Activated T-cell treated with anti-CD3 and anti-CD28 coated beads, Interleukin-2, amount 50 U/mL, for 4 hours (primary cell): Measurements from ENCODE around the gene XIAP. TPM values are rescaled to one million over a fixed set of nuclear protein-coding genes. Genes with fewer than 3 reads are reported as not detected.
A peak's percentile ranks its signal among the peaks of the same experiment; 100 is the strongest.
"Not testable (repeated sequence)": the region's sequence is repeated elsewhere in the genome, so short reads cannot be mapped to it uniquely, and the experiment has no call there.

ENCODE experiments used
- ATAC-seq, 2 donors: fragments of 200-7000 bp; cut with Tn5 transposase; one replicate each; pipeline ENCODE4 v1.10.0; 2021
- DNase-seq: peaks from one replicate; pipeline ENCODE4 v3.0.0-alpha.2; 2020
- H3K27me3 Mint-ChIP-seq: one replicate; pipeline ENCODE4 v1.8.0; 2021; ENCODE audit warnings: low read depth, mixed read lengths
- H3K36me3 Mint-ChIP-seq: one replicate; pipeline ENCODE4 v1.8.0; 2022; ENCODE audit warnings: mixed read lengths; ENCODE audit not compliant: insufficient read depth
- H3K4me1 Mint-ChIP-seq: one replicate; pipeline ENCODE4 v1.8.0; 2021; ENCODE audit warnings: low read depth, mixed read lengths
- H3K4me3 Mint-ChIP-seq: one replicate; pipeline ENCODE4 v1.8.0; 2021; ENCODE audit warnings: mild to moderate bottlenecking, moderate library complexity, mixed read lengths
- H3K9me3 Mint-ChIP-seq: one replicate; pipeline ENCODE4 v1.8.0; 2021; ENCODE audit warnings: mixed read lengths
- total RNA-seq, 3 donors: library from RNA; stranded (reverse); gene quantifications; one replicate each; pipeline ENCODE4 v1.2.1, GENCODE V29; 2021

The XIAP gene
- total RNA-seq, 3 donors from 2014 or later: 28.8 to 34.9 (median 32.8) TPM

DNA sequence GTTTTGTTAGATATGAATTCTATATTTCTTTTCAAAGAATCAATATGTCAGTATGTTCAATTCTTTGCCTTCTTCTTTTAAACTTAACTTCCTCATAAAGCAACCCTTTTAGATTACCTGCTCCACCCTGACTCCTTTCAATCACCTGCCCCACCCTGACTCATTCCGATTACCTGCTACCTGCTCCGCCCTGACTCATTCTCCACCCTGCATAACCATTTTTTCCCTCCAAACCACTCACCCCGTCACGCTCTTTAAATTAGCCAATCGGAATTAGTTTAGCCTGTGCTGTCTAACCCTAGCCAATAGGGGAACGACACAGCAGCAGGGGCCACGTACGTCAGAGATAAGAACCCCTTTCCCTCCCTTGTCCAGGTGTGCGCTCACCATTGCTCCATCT lies 9.9 kb upstream of the XIAP start:
- not testable (repeated sequence) for H3K4me3 Mint-ChIP-seq, DNase-seq, H3K9me3 Mint-ChIP-seq, H3K4me1 Mint-ChIP-seq, ATAC-seq, H3K27me3 Mint-ChIP-seq, H3K36me3 Mint-ChIP-seq

DNA sequence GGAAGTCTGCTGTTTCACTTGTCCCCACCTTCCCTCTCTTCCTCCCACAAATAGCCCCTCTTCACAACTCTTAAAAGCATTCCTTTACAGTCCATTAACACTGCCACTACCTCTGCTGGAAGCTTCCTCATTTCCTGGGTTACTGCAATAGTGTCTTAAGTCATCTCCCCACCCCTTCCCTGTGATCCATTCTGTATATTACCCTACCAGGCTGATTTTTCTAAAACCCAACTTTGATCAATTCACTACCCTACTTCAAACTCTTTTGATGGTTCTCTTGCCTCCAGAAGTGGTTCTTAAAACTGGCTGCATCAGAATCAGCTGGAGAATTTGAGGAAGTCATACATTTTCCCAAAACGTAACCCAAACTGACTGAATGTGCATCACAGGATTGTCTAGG lies 8.8 kb upstream of the XIAP start:
- Mint-ChIP-seq H3K27me3 (no peaks in the 10 kb centered on the region), H3K36me3 (no peaks in the 10 kb centered on the region), H3K4me1 (peaks cover 8% of the 10 kb centered on the region), H3K4me3 (no peak overlapping the region), H3K9me3 (no peaks in the 10 kb centered on the region)
- no peak for DNase-seq
- ATAC-seq: no peak

GRCh38 chrX:123854329-123854728 lies 5.5 kb upstream of the XIAP start:
- ATAC-seq: peak; percentile 60 to 77

DNA sequence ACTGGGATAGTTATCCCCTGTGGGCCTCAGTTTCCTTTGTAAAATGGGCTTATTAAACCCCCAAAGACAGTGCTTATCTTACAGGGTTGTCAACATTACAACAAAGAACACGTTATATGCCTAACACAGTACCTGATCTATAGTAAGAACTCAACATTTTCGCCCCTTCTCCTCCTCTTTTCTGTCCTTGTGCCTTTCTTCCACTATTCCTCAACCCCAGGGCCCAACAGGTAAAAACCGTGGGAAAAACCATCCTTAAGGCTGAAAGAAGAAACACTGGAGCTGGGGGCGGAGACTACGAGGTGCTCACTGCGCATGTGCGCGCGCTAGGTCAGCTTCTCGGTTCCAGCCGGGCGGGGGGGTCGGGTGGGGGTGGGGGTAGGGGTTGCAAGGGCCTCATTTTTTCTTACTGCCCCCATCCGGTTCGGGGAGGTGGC lies 426 bp upstream of the XIAP start:
- peaks cover 15% of the 10 kb centered on the region for H3K4me1 Mint-ChIP-seq
- DNase-seq: peak; percentile 49
- H3K27me3 Mint-ChIP-seq: no peaks in the 10 kb centered on the region
- peak; percentile 44 for ATAC-seq
- no peaks in the 10 kb centered on the region for H3K36me3 Mint-ChIP-seq
- H3K4me3 Mint-ChIP-seq: peak overlapping the region; percentile 87
- no peaks in the 10 kb centered on the region for H3K9me3 Mint-ChIP-seq

More at GRCh38 chrX:123854329-123854728, 5.5 kb upstream of the XIAP start:
- H3K4me1 Mint-ChIP-seq: peaks cover 12% of the 10 kb centered on the region
- DNase-seq: no peak
- H3K4me3 Mint-ChIP-seq: no peak overlapping the region
- no peaks in the 10 kb centered on the region for H3K27me3 Mint-ChIP-seq
- H3K9me3 Mint-ChIP-seq: no peaks in the 10 kb centered on the region
- no peaks in the 10 kb centered on the region for H3K36me3 Mint-ChIP-seq

- DNase-seq (no peak), ATAC-seq (no peak)
- Mint-ChIP-seq H3K4me1 (peaks cover 15% of the 10 kb centered on the region), H3K4me3 (peak overlapping the region; percentile 87), H3K36me3 (peaks cover 2% of the 10 kb centered on the region), H3K9me3 (no peaks in the 10 kb centered on the region), H3K27me3 (no peaks in the 10 kb centered on the region)
Measured at GRCh38 chrX:123860983-123861382, 1.1 kb downstream of the XIAP start.

GRCh38 chrX:123869488-123869887 lies 9.6 kb downstream of the XIAP start:
- H3K36me3 Mint-ChIP-seq: peaks cover 2% of the 10 kb centered on the region

DNA sequence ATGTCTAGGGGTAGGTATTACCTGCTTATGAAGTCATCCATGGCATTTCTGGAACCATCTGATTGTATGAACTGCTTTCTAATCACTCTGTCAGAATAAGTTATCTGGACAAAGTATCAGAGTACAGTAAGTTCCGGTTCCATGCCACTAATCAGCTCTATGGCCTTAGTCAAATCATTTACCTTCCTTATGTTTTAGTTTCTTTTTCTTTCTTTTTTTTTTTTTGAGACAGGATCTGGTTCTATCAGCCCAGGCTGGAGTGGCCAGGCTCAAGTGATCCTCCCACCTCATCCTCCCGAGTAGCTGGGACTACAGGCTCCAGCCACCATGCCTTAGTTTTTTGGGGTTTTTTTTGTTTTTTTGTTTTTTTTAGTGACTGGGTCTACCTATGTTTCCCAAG lies 11.5 kb downstream of the XIAP start:
- DNase-seq (no peak), ATAC-seq (no peak)
- Mint-ChIP-seq H3K9me3 (no peaks in the 10 kb centered on the region), H3K27me3 (no peaks in the 10 kb centered on the region), H3K4me1 (peaks cover 16% of the 10 kb centered on the region), H3K4me3 (no peak overlapping the region), H3K36me3 (no peaks in the 10 kb centered on the region)

More at GRCh38 chrX:123869488-123869887, 9.6 kb downstream of the XIAP start:
- H3K4me3 Mint-ChIP-seq: no peak overlapping the region
- no peak for DNase-seq
- no peaks in the 10 kb centered on the region for H3K27me3 Mint-ChIP-seq
- no peaks in the 10 kb centered on the region for H3K9me3 Mint-ChIP-seq
- ATAC-seq: peak; percentile 87 to 94
- H3K4me1 Mint-ChIP-seq: peaks cover 20% of the 10 kb centered on the region

DNA sequence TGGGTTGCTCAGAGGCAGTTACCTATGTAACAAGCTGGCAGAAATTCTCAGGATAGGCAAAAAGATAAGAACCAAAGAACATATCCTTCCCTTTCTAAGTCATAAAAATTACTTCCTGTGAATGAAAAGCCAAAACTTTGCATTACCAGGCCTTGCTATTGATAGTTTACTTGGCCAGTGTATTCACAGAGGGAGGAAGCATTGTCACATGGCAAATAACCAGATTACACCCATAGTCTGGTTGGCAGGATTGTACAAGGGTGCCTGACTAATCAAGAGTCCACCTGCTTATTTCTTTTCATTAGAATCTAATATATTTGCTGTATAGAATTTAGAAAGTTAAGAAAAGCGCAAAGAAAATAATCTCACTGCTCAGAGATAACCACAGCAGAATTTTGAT lies 14.1 kb downstream of the XIAP start:
- peaks cover 28% of the 10 kb centered on the region for H3K4me1 Mint-ChIP-seq
- no peaks in the 10 kb centered on the region for H3K9me3 Mint-ChIP-seq
- H3K36me3 Mint-ChIP-seq: no peaks in the 10 kb centered on the region
- no peak for ATAC-seq
- DNase-seq: no peak
- H3K4me3 Mint-ChIP-seq: no peak overlapping the region
- H3K27me3 Mint-ChIP-seq: no peaks in the 10 kb centered on the region

DNA sequence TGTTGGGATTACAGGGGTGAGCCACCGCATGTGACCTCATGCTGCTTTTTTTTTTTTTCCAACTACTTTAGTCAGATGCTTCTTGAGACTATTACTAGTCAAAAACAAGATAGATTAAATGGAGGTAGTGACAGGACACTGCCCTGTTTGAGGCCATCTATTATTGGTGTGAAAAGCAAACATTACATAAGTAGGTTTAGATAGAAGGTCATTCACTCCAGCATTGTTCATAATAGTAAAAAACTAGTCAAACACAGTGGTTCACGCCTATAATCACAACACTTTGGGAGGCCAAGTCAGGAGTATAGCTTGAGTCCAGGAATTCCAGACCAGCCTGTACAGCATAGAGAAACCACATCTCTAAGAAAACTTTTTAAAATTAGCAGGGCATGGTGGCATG lies 16.3 kb downstream of the XIAP start:
- no peaks in the 10 kb centered on the region for H3K27me3 Mint-ChIP-seq
- H3K4me1 Mint-ChIP-seq: peaks cover 26% of the 10 kb centered on the region
- ATAC-seq: no peak
- no peak overlapping the region for H3K4me3 Mint-ChIP-seq
- peaks cover 5% of the 10 kb centered on the region for H3K36me3 Mint-ChIP-seq
- DNase-seq: no peak
- no peaks in the 10 kb centered on the region for H3K9me3 Mint-ChIP-seq

DNA sequence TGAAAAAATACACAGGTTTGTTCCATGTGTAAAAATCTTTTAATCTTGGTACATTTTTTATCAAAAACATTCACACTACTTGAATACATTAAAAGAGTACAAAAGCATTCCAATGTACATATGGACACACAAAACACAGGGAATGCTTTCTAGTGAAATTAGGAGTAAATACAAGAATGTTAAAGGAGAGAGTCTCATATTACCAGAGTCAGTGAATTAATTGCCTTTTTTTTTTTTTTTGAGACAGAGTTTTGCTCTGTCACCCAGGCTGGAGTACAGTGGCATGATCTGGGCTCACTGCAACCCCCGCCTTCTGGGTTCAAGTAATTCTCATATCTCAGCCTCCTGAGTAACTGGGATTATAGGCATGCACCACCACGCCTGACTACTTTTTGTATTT lies 17.0 kb downstream of the XIAP start:
- Mint-ChIP-seq H3K4me1 (peaks cover 28% of the 10 kb centered on the region), H3K9me3 (no peaks in the 10 kb centered on the region), H3K36me3 (peaks cover 6% of the 10 kb centered on the region), H3K4me3 (no peak overlapping the region), H3K27me3 (no peaks in the 10 kb centered on the region)
- no peak for DNase-seq
- no peak for ATAC-seq

DNA sequence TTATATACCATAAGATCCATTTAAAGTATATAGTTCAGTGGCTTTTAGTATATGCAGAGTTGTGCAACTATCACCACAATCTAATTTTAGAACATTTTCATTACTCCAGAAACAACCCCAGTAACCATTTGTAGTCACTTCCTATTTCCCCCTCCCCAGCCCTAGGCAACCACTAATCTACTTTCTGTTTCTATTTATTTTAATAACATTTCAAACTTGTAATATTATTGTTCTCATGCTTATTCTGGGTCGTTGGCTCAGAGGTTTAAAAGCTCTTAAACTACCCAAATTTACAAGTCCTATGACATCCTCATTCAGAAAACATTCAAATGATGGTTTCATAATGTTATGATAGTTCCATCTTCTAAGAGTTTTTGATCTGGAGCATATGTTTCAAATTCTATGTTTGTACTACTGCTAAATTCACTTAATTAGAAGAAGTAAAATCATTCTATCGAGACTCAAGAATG lies 18.4 kb downstream of the XIAP start:
- no peaks in the 10 kb centered on the region for H3K9me3 Mint-ChIP-seq
- peaks cover 28% of the 10 kb centered on the region for H3K4me1 Mint-ChIP-seq
- ATAC-seq: peak; percentile 43 to 54
- no peak for DNase-seq
- peaks cover 6% of the 10 kb centered on the region for H3K36me3 Mint-ChIP-seq
- H3K27me3 Mint-ChIP-seq: no peaks in the 10 kb centered on the region
- peak overlapping the region; percentile 42 for H3K4me3 Mint-ChIP-seq

- ATAC-seq (no peak), DNase-seq (no peak)
- Mint-ChIP-seq H3K4me1 (peaks cover 28% of the 10 kb centered on the region), H3K27me3 (no peaks in the 10 kb centered on the region), H3K36me3 (peaks cover 9% of the 10 kb centered on the region), H3K9me3 (no peaks in the 10 kb centered on the region), H3K4me3 (no peak overlapping the region)
Measured at GRCh38 chrX:123881330-123881729, 21.5 kb downstream of the XIAP start.

GRCh38 chrX:123882391-123882790 lies 22.5 kb downstream of the XIAP start:
- ATAC-seq (no peak), DNase-seq (no peak)
- Mint-ChIP-seq H3K9me3 (no peaks in the 10 kb centered on the region), H3K27me3 (no peaks in the 10 kb centered on the region), H3K4me1 (peaks cover 23% of the 10 kb centered on the region), H3K36me3 (peaks cover 9% of the 10 kb centered on the region), H3K4me3 (no peak overlapping the region)

- Mint-ChIP-seq H3K9me3 (no peaks in the 10 kb centered on the region), H3K4me3 (no peak overlapping the region), H3K36me3 (peaks cover 12% of the 10 kb centered on the region), H3K4me1 (peaks cover 9% of the 10 kb centered on the region), H3K27me3 (no peaks in the 10 kb centered on the region)
- peak; percentile 9 for DNase-seq
- no peak for ATAC-seq
Measured at GRCh38 chrX:123884809-123885408, 25.1 kb downstream of the XIAP start.

DNA sequence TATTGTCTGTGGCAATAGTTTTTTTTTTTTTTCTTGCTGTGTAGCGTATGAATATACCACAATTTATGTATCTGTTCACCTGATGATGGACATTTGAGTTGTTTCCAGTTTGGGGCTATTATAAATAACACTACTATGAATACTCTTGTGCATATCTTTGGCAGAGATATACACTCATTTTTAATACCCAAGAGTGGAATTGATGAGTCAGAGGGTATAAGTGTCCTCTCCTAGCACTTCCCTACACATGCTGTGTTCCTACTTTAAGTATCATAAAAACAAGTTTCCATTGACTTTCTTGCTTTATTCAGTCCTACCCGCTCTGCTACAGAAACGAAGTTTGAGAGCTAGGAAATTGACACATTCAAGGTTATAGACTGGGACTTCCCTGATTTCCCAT lies 39.8 kb downstream of the XIAP start:
- no peak for DNase-seq
- H3K9me3 Mint-ChIP-seq: no peaks in the 10 kb centered on the region
- H3K36me3 Mint-ChIP-seq: no peaks in the 10 kb centered on the region
- H3K4me1 Mint-ChIP-seq: no peaks in the 10 kb centered on the region
- no peaks in the 10 kb centered on the region for H3K27me3 Mint-ChIP-seq
- ATAC-seq: no peak
- H3K4me3 Mint-ChIP-seq: no peak overlapping the region
